NCI-H187 (cell line): ENCODE data around the gene AMY2A.
"Not testable (repeated sequence)": the region's sequence is repeated elsewhere in the genome, so short reads cannot be mapped to it uniquely, and the experiment has no call there.

Experiments
- DNase-seq, 2 experiments: peaks; one replicate each; lab custom pipeline; 2025; lab: John Stamatoyannopoulos, UW

AMY2A gene

GRCh38 chr1:103616994-103617477 is at the start of gene AMY2A:
Gene AMY2A (plus strand): TSS chr1:103617427. CDS start chr1:103617441, 14 bp downstream.
- DNase-seq, result not testable (repeated sequence)

- no peak for DNase-seq
Measured at GRCh38 chr1:103569493-103569892, 47.7 kb upstream of the AMY2A start.

GRCh38 chr1:103571289-103571688 is 45.9 kb upstream of the AMY2A start, which contains the start of gene AMY2B:
Gene AMY2B (plus strand): TSS chr1:103571589. CDS start chr1:103571603, 14 bp downstream.
- DNase-seq, result not testable (repeated sequence)

GRCh38 chr1:103576065-103576464 is 41.2 kb upstream of the AMY2A start:
- no peak for DNase-seq

GRCh38 chr1:103576784-103577183 is 40.4 kb upstream of the AMY2A start:
- DNase-seq, result not testable (repeated sequence)

GRCh38 chr1:103582464-103582863 is 34.8 kb upstream of the AMY2A start:
- peak in 1 of 2 experiments; percentile 43 for DNase-seq

- no peak for DNase-seq
Measured at GRCh38 chr1:103583887-103584286, 33.3 kb upstream of the AMY2A start.

- DNase-seq, result no peak
Measured at GRCh38 chr1:103584537-103584936, 32.7 kb upstream of the AMY2A start.

- DNase-seq, result not testable (repeated sequence)
Measured at GRCh38 chr1:103602740-103603139, 14.5 kb upstream of the AMY2A start.

- DNase-seq, result no peak
Measured at GRCh38 chr1:103616362-103616761, 865 bp upstream of the AMY2A start.

- DNase-seq, result not testable (repeated sequence)
Measured at GRCh38 chr1:103627436-103627835, 10.2 kb downstream of the AMY2A start.

- DNase-seq, result not testable (repeated sequence)
Measured at GRCh38 chr1:103641194-103641593, 24.0 kb downstream of the AMY2A start.

- not testable (repeated sequence) for DNase-seq
Measured at GRCh38 chr1:103643908-103644307, 26.7 kb downstream of the AMY2A start.

GRCh38 chr1:103650305-103650704 is 33.1 kb downstream of the AMY2A start:
- not testable (repeated sequence) for DNase-seq

GRCh38 chr1:103650889-103651288 is 33.7 kb downstream of the AMY2A start:
- DNase-seq, result not testable (repeated sequence)

- DNase-seq, result not testable (repeated sequence)
Measured at GRCh38 chr1:103654133-103654532, 36.9 kb downstream of the AMY2A start.

GRCh38 chr1:103655460-103655859 is 38.2 kb downstream of the AMY2A start, which contains the start of gene AMY1A:
Gene AMY1A (plus strand): TSS chr1:103655760. CDS start chr1:103656331, 571 bp downstream.
- not testable (repeated sequence) for DNase-seq
